ENCODE measurements around the gene SUSD3.

The SUSD3 gene

GRCh38 chr9:93134015-93134739 lies 75.7 kb downstream of the SUSD3 start, which contains the start of gene NINJ1:
Gene NINJ1, minus strand, starts transcription at chr9:93134251. Its CDS starts 34 bp downstream, at chr9:93134217.
- peak in 44 of 56 donors; percentile 29 to 88 (median 63) for DNase-seq

All from nucleus accumbens (tissue), 56 donors.